Activated CD4-positive, CD25-positive, alpha-beta regulatory T cell treated with anti-CD3 and anti-CD28 coated beads, Interleukin-2, amount 50 U/mL, for 72 hours (primary cell): Measurements from ENCODE around the gene KRTAP1-4.
"Not testable (repeated sequence)": the region's sequence is repeated elsewhere in the genome, so short reads cannot be mapped to it uniquely, and the experiment has no call there.

Experiments
- DNase-seq: peaks from one replicate; pipeline ENCODE4 v3.0.0; 2021

Gene KRTAP1-4

GRCh38 chr17:41002814-41003213 is 27.2 kb downstream of the KRTAP1-4 start:
- no peak for DNase-seq

- DNase-seq = no peak
Measured at GRCh38 chr17:41001795-41002194, 28.2 kb downstream of the KRTAP1-4 start.

- DNase-seq = not testable (repeated sequence)
Measured at GRCh38 chr17:40999563-40999962, 30.4 kb downstream of the KRTAP1-4 start, which contains the start of gene KRTAP3-2. KRTAP3-2 (minus strand) TSS chr17:40999906; CDS start chr17:40999853, 53 bp downstream.

GRCh38 chr17:40997361-40997760 is 32.6 kb downstream of the KRTAP1-4 start:
- no peak for DNase-seq

GRCh38 chr17:40996829-40997228 is 33.2 kb downstream of the KRTAP1-4 start:
- no peak for DNase-seq

GRCh38 chr17:40995116-40995515 is 34.9 kb downstream of the KRTAP1-4 start:
- DNase-seq = no peak

GRCh38 chr17:40993839-40994238 is 36.2 kb downstream of the KRTAP1-4 start, which contains the start of gene KRTAP3-3:
KRTAP3-3 (minus strand) TSS chr17:40994164; CDS start chr17:40994097, 67 bp downstream.
- no peak for DNase-seq

- no peak for DNase-seq
Measured at GRCh38 chr17:40993084-40993483, 36.9 kb downstream of the KRTAP1-4 start.

- DNase-seq = no peak
Measured at GRCh38 chr17:40992666-40993065, 37.3 kb downstream of the KRTAP1-4 start.

GRCh38 chr17:40986920-40987319 is 43.1 kb downstream of the KRTAP1-4 start:
- no peak for DNase-seq

- no peak for DNase-seq
Measured at GRCh38 chr17:40984226-40984625, 45.8 kb downstream of the KRTAP1-4 start, which contains the start of gene KRT40. KRT40 (minus strand) TSS chr17:40984326; CDS start chr17:40984273, 53 bp downstream.

GRCh38 chr17:40981115-40981514 is 48.9 kb downstream of the KRTAP1-4 start:
- no peak for DNase-seq

GRCh38 chr17:40980596-40980995 is 49.4 kb downstream of the KRTAP1-4 start:
- no peak for DNase-seq

GRCh38 chr17:40980117-40980516 is 49.9 kb downstream of the KRTAP1-4 start:
- no peak for DNase-seq
